Heart left ventricle (tissue), 13 donors: ENCODE results near the gene TMEM42.

Experiments used
- CTCF ChIP-seq, 12 donors: fragments of 200-600 bp; sonication (generic) in 4 of 12; IDR thresholded peaks; one replicate each; pipeline versions ENCODE4 v1.5.0 to v1.8.0; 2018 to 2022; ENCODE audit warnings: antibody characterized with exemption in 12 of 12, mild to moderate bottlenecking in 5 of 12
- POLR2A ChIP-seq, 2 donors: fragments of 450-650 bp; IDR thresholded peaks; one replicate each; pipeline ENCODE4 v1.6.1; 2017; ENCODE audit warnings: antibody characterized with exemption in 2 of 2, mild to moderate bottlenecking in 2 of 2, moderate library complexity in 2 of 2
- donor health status: ischemic (EF 13 %, LVEDD 7.1; RV severe dilation, severe dysfunction).
- donor health status: DM: no; HTN: yes; CAD: no.
- donor health status: DM: no; HTN: no; CAD: no.
- donor health status: ischemic (EF 25% LVEDD 6.9; RV normal size, moderate dysfunction).
- donor health status: ischemic (EF 25% LVEDD 5.7; RV mildly dilated, moderate dysfunction).
- donor health status: ischemic (EF 35%, LVEDD 5.7; RV mildly dilated, moderate dysfunction).
- donor health status: nonischemic (EF 11% LVEDD 7.7; RV severe dilation, severe dysfunction).
- donor health status: DM: yes; HTN: yes; CAD: no.
- donor health status: PGD.
- donor health status: ischemic (EF 29% LVEDD 5.4; RV normal size, mild dysfunction).
- donor health status: nonischemic (EF 23%, LVEDD 6.1; RV moderate dilation, normal function).

- no peak for TF ChIP-seq CTCF (IDR thresholded peaks at IDR 0.05)
- TF ChIP-seq POLR2A (IDR thresholded peaks at IDR 0.05): no peak
Observed at GRCh38 chr3:44833394-44833793, 28.3 kb upstream of the TMEM42 start.
